ENCODE data around the gene NF1. TPM values are rescaled to one million over a fixed set of nuclear protein-coding genes. Genes with fewer than 3 reads are reported as not detected.

Gene NF1
- total RNA-seq, 1 experiment from 2014 or later: 60.2 TPM

DNA sequence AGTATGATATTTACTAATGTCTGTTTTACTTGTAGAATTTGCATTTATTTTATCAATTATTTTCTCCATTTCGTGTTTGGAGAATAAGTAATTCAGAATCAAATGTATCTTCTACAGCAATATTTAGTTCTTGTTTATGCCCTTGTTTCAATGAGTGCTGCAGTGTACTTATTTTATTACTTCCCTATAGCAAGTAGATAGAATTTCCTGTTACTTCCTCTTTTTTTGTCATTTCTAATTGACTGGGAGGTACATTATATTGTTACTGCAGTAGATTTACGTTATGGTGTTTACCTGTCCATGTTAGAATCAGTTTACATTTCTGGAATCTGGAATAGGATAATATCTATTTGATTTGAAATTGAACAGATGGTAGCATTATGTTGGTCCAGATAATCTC, 131.1 kb downstream of the NF1 start:
- TF ChIP-seq, protein P1, sequence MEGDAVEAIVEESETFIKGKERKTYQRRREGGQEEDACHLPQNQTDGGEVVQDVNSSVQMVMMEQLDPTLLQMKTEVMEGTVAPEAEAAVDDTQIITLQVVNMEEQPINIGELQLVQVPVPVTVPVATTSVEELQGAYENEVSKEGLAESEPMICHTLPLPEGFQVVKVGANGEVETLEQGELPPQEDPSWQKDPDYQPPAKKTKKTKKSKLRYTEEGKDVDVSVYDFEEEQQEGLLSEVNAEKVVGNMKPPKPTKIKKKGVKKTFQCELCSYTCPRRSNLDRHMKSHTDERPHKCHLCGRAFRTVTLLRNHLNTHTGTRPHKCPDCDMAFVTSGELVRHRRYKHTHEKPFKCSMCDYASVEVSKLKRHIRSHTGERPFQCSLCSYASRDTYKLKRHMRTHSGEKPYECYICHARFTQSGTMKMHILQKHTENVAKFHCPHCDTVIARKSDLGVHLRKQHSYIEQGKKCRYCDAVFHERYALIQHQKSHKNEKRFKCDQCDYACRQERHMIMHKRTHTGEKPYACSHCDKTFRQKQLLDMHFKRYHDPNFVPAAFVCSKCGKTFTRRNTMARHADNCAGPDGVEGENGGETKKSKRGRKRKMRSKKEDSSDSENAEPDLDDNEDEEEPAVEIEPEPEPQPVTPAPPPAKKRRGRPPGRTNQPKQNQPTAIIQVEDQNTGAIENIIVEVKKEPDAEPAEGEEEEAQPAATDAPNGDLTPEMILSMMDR (IDR thresholded peaks at IDR 0.05; ENCODE audit: unreplicated experiment): no peak
- Mint-ChIP-seq H3K4me1 (ENCODE audit: insufficient read depth, unreplicated experiment) (no peaks in the 10 kb centered on the region), H3K4me3 (ENCODE audit: unreplicated experiment) (no peak overlapping the region), H3K27ac (ENCODE audit: low read depth, unreplicated experiment) (no peak overlapping the region), H3K9me3 (ENCODE audit: unreplicated experiment) (no peaks in the 10 kb centered on the region), H3K36me3 (ENCODE audit: insufficient read depth, unreplicated experiment) (peaks cover 64% of the 10 kb centered on the region), H3K27me3 (ENCODE audit: insufficient read depth, unreplicated experiment) (no peaks in the 10 kb centered on the region)
- ChIA-PET POLR2A (no interaction called here), CTCF (interaction anchor here (1.1 to 3.2 kb wide), 2 partner anchors 8 to 10 kb away, joined by 3 to 16 read pairs; no protein-coding TSS in a partner anchor)
- intact Hi-C loops (cut with micrococcal nuclease): no loop called here
- BruUV-seq (replicated peaks): no TSS peak
- DNase-seq (ENCODE audit: unreplicated experiment): no peak

DNA sequence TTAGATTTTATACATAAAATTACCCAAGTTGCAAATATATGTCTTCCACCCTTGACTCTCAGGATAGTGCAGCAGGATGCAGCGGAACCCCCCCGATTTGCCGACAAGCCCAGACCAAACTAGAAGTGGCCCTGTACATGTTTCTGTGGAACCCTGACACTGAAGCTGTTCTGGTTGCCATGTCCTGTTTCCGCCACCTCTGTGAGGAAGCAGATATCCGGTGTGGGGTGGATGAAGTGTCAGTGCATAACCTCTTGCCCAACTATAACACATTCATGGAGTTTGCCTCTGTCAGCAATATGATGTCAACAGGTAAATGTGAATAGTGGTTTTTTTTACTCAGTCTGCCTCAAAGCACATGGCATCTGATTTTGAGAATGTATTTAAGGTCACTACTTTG, 131.6 kb downstream of the NF1 start:
- ChIA-PET CTCF (interaction anchor here (1.1 to 3.2 kb wide), 3 partner anchors 8 to 10 kb away, joined by 3 to 16 read pairs (median 7); no protein-coding TSS in a partner anchor), POLR2A (interaction anchor here (0.6 kb wide), 1 partner anchor 616 kb away, joined by 3 read pairs; no protein-coding TSS in a partner anchor)
- H3K4me1 Mint-ChIP-seq (ENCODE audit: insufficient read depth, unreplicated experiment): no peaks in the 10 kb centered on the region
- no TSS peak for BruUV-seq (replicated peaks)
- TF ChIP-seq, protein P1 (IDR thresholded peaks at IDR 0.05; ENCODE audit: unreplicated experiment): no peak
- intact Hi-C loops (cut with micrococcal nuclease): no loop called here
- H3K9me3 Mint-ChIP-seq (ENCODE audit: unreplicated experiment): no peaks in the 10 kb centered on the region
- no peak for DNase-seq (ENCODE audit: unreplicated experiment)
- H3K4me3 Mint-ChIP-seq (ENCODE audit: unreplicated experiment): no peak overlapping the region
- H3K36me3 Mint-ChIP-seq (ENCODE audit: insufficient read depth, unreplicated experiment): peaks cover 69% of the 10 kb centered on the region
- no peak overlapping the region for H3K27ac Mint-ChIP-seq (ENCODE audit: low read depth, unreplicated experiment)
- H3K27me3 Mint-ChIP-seq (ENCODE audit: insufficient read depth, unreplicated experiment): no peaks in the 10 kb centered on the region

DNA sequence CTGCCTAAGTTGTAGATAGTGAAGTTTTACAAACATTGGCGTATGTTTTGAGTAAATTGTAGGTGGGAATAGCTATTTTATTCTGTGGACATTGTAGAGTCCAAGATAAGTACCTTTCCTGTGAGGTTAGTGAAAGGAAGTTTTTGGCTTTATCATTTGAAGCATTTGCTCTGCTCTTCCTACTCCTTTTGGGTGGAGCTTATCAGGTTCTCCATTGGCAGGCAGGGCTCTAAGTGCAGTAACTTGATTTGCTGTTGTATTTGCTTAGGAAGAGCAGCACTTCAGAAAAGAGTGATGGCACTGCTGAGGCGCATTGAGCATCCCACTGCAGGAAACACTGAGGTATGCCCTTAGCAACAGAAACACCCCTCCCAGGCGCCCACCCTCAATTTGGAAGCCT, 132.2 kb downstream of the NF1 start:
- H3K4me1 Mint-ChIP-seq (ENCODE audit: insufficient read depth, unreplicated experiment): no peaks in the 10 kb centered on the region
- POLR2A ChIA-PET: interaction anchor here (0.6 kb wide), 1 partner anchor 616 kb away, joined by 3 read pairs; no protein-coding TSS in a partner anchor
- no peak overlapping the region for H3K4me3 Mint-ChIP-seq (ENCODE audit: unreplicated experiment)
- intact Hi-C loops (cut with micrococcal nuclease): no loop called here
- CTCF ChIA-PET: interaction anchor here (1.3 to 3.2 kb wide), 2 partner anchors 10 to 11 kb away, joined by 7 to 16 read pairs; no protein-coding TSS in a partner anchor
- H3K27me3 Mint-ChIP-seq (ENCODE audit: insufficient read depth, unreplicated experiment): no peaks in the 10 kb centered on the region
- DNase-seq (ENCODE audit: unreplicated experiment): no peak
- peaks cover 75% of the 10 kb centered on the region for H3K36me3 Mint-ChIP-seq (ENCODE audit: insufficient read depth, unreplicated experiment)
- BruUV-seq (replicated peaks): no TSS peak
- TF ChIP-seq, protein P1 (IDR thresholded peaks at IDR 0.05; ENCODE audit: unreplicated experiment): no peak
- H3K27ac Mint-ChIP-seq (ENCODE audit: low read depth, unreplicated experiment): no peak overlapping the region
- H3K9me3 Mint-ChIP-seq (ENCODE audit: unreplicated experiment): no peaks in the 10 kb centered on the region

DNA sequence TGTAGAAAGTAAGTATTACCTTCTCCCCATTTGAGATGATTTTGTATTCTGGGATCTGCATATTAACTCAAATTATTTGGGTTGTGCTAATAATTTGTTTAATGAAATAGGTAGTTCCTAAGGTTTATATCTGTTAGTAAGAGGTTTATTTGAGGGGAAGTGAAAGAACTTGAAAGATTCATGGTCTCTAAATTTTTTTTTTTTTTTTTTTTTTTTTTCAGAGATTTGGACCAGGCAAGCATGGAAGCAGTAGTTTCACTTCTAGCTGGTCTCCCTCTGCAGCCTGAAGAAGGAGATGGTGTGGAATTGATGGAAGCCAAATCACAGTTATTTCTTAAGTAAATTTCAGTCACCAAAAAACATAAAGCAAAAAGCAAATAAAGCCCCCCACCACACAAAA, 137.1 kb downstream of the NF1 start:
- no peak overlapping the region for H3K27ac Mint-ChIP-seq (ENCODE audit: low read depth, unreplicated experiment)
- no TSS peak for BruUV-seq (replicated peaks)
- no peak for DNase-seq (ENCODE audit: unreplicated experiment)
- H3K36me3 Mint-ChIP-seq (ENCODE audit: insufficient read depth, unreplicated experiment): peaks cover 94% of the 10 kb centered on the region
- POLR2A ChIA-PET: no interaction called here
- no peak overlapping the region for H3K4me3 Mint-ChIP-seq (ENCODE audit: unreplicated experiment)
- no peaks in the 10 kb centered on the region for H3K9me3 Mint-ChIP-seq (ENCODE audit: unreplicated experiment)
- H3K27me3 Mint-ChIP-seq (ENCODE audit: insufficient read depth, unreplicated experiment): no peaks in the 10 kb centered on the region
- TF ChIP-seq, protein P1 (IDR thresholded peaks at IDR 0.05; ENCODE audit: unreplicated experiment): no peak
- no peaks in the 10 kb centered on the region for H3K4me1 Mint-ChIP-seq (ENCODE audit: insufficient read depth, unreplicated experiment)
- intact Hi-C loops (cut with micrococcal nuclease): loop anchor here (5.0 kb wide), 1 partner anchor 140 kb away; no protein-coding TSS in a partner anchor
- CTCF ChIA-PET: interaction anchor here (0.7 kb wide), 1 partner anchor 8 kb away, joined by 3 read pairs; no protein-coding TSS in a partner anchor

Data from MCF 10A (cell line).